SK-N-MC (cell line): Measurements from ENCODE around the gene JMJD1C.
"Not testable (repeated sequence)": the region's sequence is repeated elsewhere in the genome, so short reads cannot be mapped to it uniquely, and the experiment has no call there.

ENCODE experiments used
- DNase-seq: peaks from one replicate; pipeline ENCODE4 v3.0.0-alpha.2; 2011; ENCODE audit warnings: low read depth, low spot score
- H3K27ac ChIP-seq: fragments of 200-600 bp; sonication (generic); 2 replicates; pipeline ENCODE4 v1.5.1; 2016; ENCODE audit warnings: mixed run types
- H3K36me3 ChIP-seq: fragments of 200-600 bp; sonication (generic); 2 replicates; pipeline ENCODE4 v1.6.1; 2017; ENCODE audit warnings: antibody characterized with exemption, low read length, mixed read lengths; ENCODE audit not compliant: insufficient read depth
- H3K4me3 ChIP-seq: fragments of 200-600 bp; sonication (generic); 2 replicates; pipeline ENCODE4 v1.5.1; 2016
- H3K9ac ChIP-seq: fragments of 200-600 bp; sonication (generic); 2 replicates; pipeline ENCODE4 v1.8.0; 2017; ENCODE audit warnings: mixed run types, mixed read lengths; ENCODE audit not compliant: insufficient read length
- H3K9me3 ChIP-seq: fragments of 200-600 bp; sonication (generic); 2 replicates; pipeline ENCODE4 v1.6.1; 2017; ENCODE audit warnings: low read depth, mild to moderate bottlenecking, antibody characterized with exemption, low read length, moderate library complexity, mixed read lengths
- EZH2 ChIP-seq: fragments of 200-600 bp; sonication (generic); IDR thresholded peaks from one replicate; pipeline ENCODE4 v1.6.1; 2017; ENCODE audit warnings: antibody characterized with exemption
- FOXP2 ChIP-seq: optimal IDR thresholded peaks from 2 replicates; pipeline ENCODE3; 2011; ENCODE audit warnings: mild to moderate bottlenecking, moderate library complexity; ENCODE audit not compliant: insufficient read depth; ENCODE audit errors: extremely low read length, control extremely low read depth
- POLR2AphosphoS5 ChIP-seq: IDR thresholded peaks from 2 replicates; pipeline ENCODE4 v1.6.1; 2012; ENCODE audit warnings: mild to moderate bottlenecking, low read depth, low read length, borderline replicate concordance

JMJD1C gene

DNA sequence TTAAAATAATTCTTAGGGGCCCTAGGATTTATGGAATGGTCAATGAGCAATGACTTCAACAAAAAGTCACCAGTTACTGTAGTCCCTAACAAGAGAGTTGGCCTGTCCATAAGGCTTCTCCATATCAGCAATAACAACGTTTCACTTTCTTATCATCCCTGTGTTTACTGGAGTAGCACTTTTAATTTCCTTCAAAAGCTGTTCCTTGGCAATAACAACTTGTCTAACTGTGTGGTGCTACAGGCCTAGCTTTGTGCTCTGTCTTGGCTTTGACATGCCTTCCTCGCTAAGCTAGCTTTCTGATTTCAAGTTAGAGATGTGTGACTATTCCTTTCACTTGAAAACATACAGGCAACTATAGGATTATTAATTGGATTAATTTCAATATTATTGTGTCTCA, 81.1 kb downstream of the JMJD1C start:
- Histone ChIP-seq H3K27ac (no peak overlapping the region), H3K4me3 (no peak overlapping the region), H3K36me3 (no peaks in the 10 kb centered on the region), H3K9me3 (no peaks in the 10 kb centered on the region), H3K9ac (no peak overlapping the region)
- TF ChIP-seq EZH2 (no peak), FOXP2 (no peak), POLR2AphosphoS5 (no peak)
- no peak for DNase-seq

DNA sequence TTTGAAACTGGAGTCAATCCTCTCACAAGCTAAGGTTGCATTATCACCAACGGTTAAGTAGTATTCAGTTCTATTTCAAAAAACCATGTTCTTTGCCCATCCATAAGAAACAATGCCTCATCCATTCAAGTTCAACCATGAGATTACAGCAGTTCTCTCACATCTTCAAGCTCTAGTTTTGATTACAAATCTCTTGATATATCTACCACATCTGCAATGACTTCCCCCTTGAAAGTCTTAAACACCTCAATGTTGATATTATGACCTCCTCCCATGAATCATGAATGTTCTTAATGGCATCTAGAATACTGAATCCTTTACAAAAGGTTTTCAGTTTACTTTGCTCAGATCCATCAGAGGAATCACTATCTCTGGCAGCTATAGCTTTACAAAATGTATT, 81.8 kb downstream of the JMJD1C start:
- no peak overlapping the region for H3K4me3 ChIP-seq
- H3K9me3 ChIP-seq: no peaks in the 10 kb centered on the region
- no peaks in the 10 kb centered on the region for H3K36me3 ChIP-seq
- no peak for DNase-seq
- no peak overlapping the region for H3K9ac ChIP-seq
- no peak overlapping the region for H3K27ac ChIP-seq
- TF ChIP-seq POLR2AphosphoS5 (no peak), EZH2 (no peak), FOXP2 (no peak)

DNA sequence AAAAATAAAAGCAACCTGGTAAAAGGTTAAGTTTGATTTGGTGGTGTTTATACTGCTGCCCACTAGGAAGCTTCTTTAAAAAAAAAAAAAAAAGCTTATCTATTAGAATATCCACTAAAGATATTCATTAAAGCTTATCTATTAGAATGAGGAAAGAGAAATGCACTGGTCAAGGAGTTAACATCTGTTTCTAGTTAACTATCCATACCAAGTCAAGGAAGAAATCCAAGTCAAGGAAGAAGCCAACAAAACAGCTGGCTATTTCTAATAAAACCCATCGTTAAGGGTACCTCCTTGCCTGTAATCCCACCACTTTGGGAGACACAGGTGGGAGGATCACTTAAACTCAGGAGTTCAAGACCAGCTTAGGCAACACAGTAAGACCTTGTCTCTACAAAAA, 82.6 kb downstream of the JMJD1C start:
- no peak for TF ChIP-seq FOXP2
- no peak for TF ChIP-seq EZH2
- no peak for TF ChIP-seq POLR2AphosphoS5
- H3K9me3 ChIP-seq: no peaks in the 10 kb centered on the region
- no peak overlapping the region for H3K4me3 ChIP-seq
- no peaks in the 10 kb centered on the region for H3K36me3 ChIP-seq
- no peak for DNase-seq
- no peak overlapping the region for H3K27ac ChIP-seq
- H3K9ac ChIP-seq: no peak overlapping the region

DNA sequence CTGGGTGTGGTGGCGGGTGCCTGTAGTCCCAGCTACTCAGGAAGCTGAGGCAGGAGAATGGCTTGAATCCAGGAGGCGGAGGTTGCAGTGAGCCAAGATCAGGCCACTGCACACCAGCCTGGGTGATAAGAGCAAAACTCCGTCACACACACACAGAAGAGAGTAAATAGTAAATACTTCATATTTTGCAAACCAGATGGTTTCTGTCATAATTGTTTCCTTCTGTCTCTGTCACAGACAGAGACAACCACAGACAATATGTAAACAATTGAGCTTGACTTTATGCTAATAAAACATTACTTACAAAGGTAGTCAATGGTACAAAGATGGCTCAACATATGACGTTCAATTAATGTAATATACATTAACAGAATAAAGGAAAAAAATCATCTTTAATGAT, 83.7 kb downstream of the JMJD1C start:
- no peaks in the 10 kb centered on the region for H3K9me3 ChIP-seq
- no peak for TF ChIP-seq POLR2AphosphoS5
- no peak for TF ChIP-seq FOXP2
- TF ChIP-seq EZH2: no peak
- no peak for DNase-seq

DNA sequence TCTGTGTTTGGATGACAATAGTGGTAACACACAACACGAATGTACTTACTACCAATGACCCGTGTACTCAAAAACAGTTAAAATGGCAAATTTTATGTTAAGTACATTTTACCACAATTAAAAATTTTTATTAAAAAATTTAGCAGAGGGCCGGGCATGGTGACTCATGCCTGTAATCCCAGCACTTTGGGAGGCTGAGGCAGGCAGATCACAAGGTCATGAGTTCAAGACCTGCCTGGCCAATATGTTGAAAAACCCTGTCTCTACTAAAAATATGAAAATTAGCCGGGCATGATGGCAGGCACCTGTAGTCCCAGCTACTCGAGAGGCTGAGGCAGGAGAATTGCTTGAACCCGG, 88.5 kb downstream of the JMJD1C start:
- H3K4me3 ChIP-seq, H3K27ac ChIP-seq, H3K9me3 ChIP-seq, H3K36me3 ChIP-seq, DNase-seq, H3K9ac ChIP-seq: not testable (repeated sequence)

More for the DNA sequence above, 83.7 kb downstream of the JMJD1C start:
- Histone ChIP-seq H3K4me3 (no peak overlapping the region), H3K9ac (no peak overlapping the region), H3K27ac (no peak overlapping the region), H3K36me3 (no peaks in the 10 kb centered on the region)

DNA sequence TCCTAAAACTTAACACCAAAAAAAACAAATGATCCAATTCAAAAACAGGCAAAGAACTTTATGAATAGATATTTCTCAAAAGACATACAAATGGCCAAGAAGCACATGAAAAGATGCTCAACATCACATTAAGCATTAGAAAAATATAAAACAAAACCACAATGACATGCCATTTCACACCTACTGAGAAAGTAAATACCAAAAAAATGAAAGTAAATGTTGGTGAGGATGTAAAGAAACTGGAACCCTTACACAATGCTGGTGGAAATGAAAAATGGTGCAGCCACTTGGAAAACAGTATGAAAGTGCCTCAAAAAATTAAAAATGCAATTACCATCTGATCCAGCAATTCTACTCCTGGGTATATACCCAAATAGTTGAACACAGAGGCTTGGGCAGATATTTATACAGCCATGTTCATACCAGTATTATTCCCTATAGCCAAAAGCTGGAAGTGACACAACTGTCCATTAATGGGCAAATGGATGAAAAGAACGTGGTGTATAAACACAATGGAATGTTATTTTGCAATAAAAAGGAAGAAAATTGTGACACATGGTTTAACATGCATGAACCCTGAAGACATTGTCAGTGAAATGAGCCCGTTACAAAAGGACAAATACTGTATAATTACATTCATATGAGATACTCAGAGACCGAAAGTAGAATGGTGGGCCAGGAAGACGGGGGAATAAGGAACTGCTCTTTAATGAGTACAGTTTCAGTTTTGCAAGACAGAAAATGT, 89.0 kb downstream of the JMJD1C start:
- H3K36me3 ChIP-seq: no peaks in the 10 kb centered on the region
- no peak overlapping the region for H3K27ac ChIP-seq
- no peak for TF ChIP-seq FOXP2
- TF ChIP-seq POLR2AphosphoS5: no peak
- no peak for TF ChIP-seq EZH2
- H3K4me3 ChIP-seq: no peak overlapping the region
- no peak for DNase-seq
- no peaks in the 10 kb centered on the region for H3K9me3 ChIP-seq
- no peak overlapping the region for H3K9ac ChIP-seq

DNA sequence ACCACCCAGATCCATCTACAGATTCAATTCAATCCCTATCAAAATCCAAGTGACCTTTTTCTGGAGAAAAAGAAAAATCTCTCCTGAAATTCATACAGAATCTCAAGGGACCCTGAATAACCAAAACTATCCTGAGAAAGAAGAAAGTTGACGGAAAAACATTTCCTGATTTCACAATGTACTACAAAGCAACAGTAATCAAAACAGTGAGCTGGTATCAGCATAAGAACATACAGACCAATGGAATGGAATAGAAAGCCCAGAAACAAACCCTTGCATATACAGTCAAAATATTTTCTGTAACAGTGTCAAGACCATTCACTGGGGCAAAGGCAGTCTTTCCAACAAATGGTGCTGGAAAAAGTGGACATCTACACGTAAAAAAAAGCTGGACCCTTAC, 89.9 kb downstream of the JMJD1C start:
- DNase-seq: no peak
- TF ChIP-seq POLR2AphosphoS5: no peak
- TF ChIP-seq EZH2: no peak
- TF ChIP-seq FOXP2: no peak

DNA sequence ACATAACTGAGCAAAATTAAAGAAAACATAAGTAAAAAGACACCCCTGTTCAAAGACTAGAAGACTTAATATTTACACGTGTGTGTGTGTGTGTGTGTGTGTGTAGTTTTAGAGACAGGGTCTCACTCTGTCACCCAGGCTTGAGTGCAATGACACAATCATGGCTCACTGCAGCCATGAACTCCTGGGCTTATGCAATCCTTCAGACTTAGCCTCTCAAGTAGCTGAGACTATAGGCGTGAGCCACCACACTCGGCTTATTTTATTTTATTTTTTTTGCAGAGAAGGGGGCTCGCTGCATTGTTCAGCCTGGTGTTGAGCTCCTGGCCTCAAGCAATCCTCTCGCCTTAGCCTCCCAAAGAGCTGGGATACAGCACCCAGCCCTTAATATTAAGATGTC, 90.3 kb downstream of the JMJD1C start:
- no peak overlapping the region for H3K27ac ChIP-seq
- TF ChIP-seq FOXP2 (no peak), POLR2AphosphoS5 (no peak), EZH2 (no peak)
- DNase-seq: no peak
- no peak overlapping the region for H3K4me3 ChIP-seq
- no peak overlapping the region for H3K9ac ChIP-seq
- H3K36me3 ChIP-seq: no peaks in the 10 kb centered on the region
- H3K9me3 ChIP-seq: no peaks in the 10 kb centered on the region

More for the DNA sequence above, 89.9 kb downstream of the JMJD1C start:
- no peak overlapping the region for H3K9ac ChIP-seq
- H3K27ac ChIP-seq: no peak overlapping the region
- H3K4me3 ChIP-seq: no peak overlapping the region
- no peaks in the 10 kb centered on the region for H3K9me3 ChIP-seq
- H3K36me3 ChIP-seq: no peaks in the 10 kb centered on the region

DNA sequence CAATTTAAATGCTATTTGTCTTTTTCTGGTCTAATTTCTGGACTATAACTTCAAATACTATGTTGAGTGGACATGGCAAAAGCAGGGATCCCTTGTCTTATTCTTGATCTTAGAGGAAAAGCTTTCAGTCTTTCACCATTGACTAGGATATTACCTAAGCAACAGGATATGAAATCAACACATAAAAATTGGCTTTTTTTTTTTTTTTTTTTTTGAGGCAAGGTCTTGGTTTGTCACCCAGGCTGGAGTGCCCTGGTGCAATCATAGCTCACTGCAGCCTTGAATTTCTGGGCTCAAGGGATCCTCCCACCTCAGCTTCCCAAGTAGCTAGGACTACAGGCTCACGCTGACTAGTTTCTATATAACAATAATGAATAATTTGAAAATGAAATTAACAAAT, 90.8 kb downstream of the JMJD1C start:
- DNase-seq: no peak
- no peaks in the 10 kb centered on the region for H3K9me3 ChIP-seq
- no peak overlapping the region for H3K27ac ChIP-seq
- no peak overlapping the region for H3K4me3 ChIP-seq
- TF ChIP-seq POLR2AphosphoS5 (no peak), EZH2 (no peak), FOXP2 (no peak)
- no peaks in the 10 kb centered on the region for H3K36me3 ChIP-seq
- no peak overlapping the region for H3K9ac ChIP-seq
